IMR-90 (cell line): ENCODE data around the gene C20orf173. TPM values are rescaled to one million over a fixed set of nuclear protein-coding genes. Genes with fewer than 3 reads are reported as not detected.

ENCODE experiments used
- ATAC-seq: fragments of 200-7000 bp; cut with Tn5 transposase; 2 replicates; pipeline ENCODE4 v1.9.1; 2020; ENCODE audit warnings: low read depth, mild to moderate bottlenecking, moderate library complexity
- BruUV-seq: library from RNA; stranded (reverse); fragments of 400-500 nt; replicated peaks from 2 replicates; lab custom pipeline; 2021; lab: Mats Ljungman, UMichigan
- CTCF ChIA-PET: fragments of 300-600 bp; formaldehyde crosslinking; extraction: SDS; loops from one replicate; lab custom pipeline; 2021; ENCODE audit warnings: antibody characterized with exemption; lab: Yijun Ruan, JAX
- POLR2A ChIA-PET: fragments of 300-600 bp; sonication (Branson Sonifier 250); formaldehyde crosslinking; loops from one replicate; lab custom pipeline; 2022; ENCODE audit warnings: antibody characterized with exemption; ENCODE audit not compliant: unreplicated experiment; lab: Charles Lee
- DNase-seq: peaks from one replicate; pipeline ENCODE4 v3.0.0; 2013
- H2AFZ ChIP-seq: replicated peaks from 2 replicates; pipeline ENCODE3; 2013; ENCODE audit warnings: low read length, mild to moderate bottlenecking; ENCODE audit not compliant: poor library complexity
- H2AK5ac ChIP-seq: 2 replicates; pipeline ENCODE4 v1.6.1; 2013; ENCODE audit warnings: low read depth, low read length, inconsistent platforms
- H2AK9ac ChIP-seq: replicated peaks from 2 replicates; pipeline ENCODE3; 2013; ENCODE audit warnings: mild to moderate bottlenecking, low read depth, low read length, moderate library complexity; ENCODE audit not compliant: poor library complexity
- H2BK120ac ChIP-seq: 2 replicates; pipeline ENCODE4 v1.6.1; 2013; ENCODE audit warnings: low read depth, low read length, inconsistent platforms
- H2BK15ac ChIP-seq: 3 replicates; pipeline ENCODE4 v1.6.1; 2013; ENCODE audit warnings: low read depth, low read length, inconsistent platforms
- H2BK20ac ChIP-seq: 2 replicates; pipeline ENCODE4 v1.6.1; 2013; ENCODE audit warnings: low read depth, mild to moderate bottlenecking, inconsistent platforms, low read length, moderate library complexity
- H2BK5ac ChIP-seq: 2 replicates; pipeline ENCODE4 v1.6.1; 2013; ENCODE audit warnings: mild to moderate bottlenecking, low read depth, low read length, inconsistent platforms; ENCODE audit not compliant: poor library complexity, severe bottlenecking
- H3K14ac ChIP-seq: replicated peaks from 2 replicates; pipeline ENCODE4 v1.6.1; 2013; ENCODE audit warnings: low read depth, low read length, inconsistent platforms
- H3K18ac ChIP-seq: 2 replicates; pipeline ENCODE4 v1.6.1; 2013; ENCODE audit warnings: low read depth, low read length, control low read depth
- H3K23ac ChIP-seq: 2 replicates; pipeline ENCODE4 v1.6.1; 2013; ENCODE audit warnings: low read depth, low read length, inconsistent platforms
- H3K27ac ChIP-seq: 2 replicates; pipeline ENCODE4 v1.5.1; 2013; ENCODE audit warnings: mild to moderate bottlenecking, control low read depth, low read length; ENCODE audit not compliant: insufficient read depth
- H3K27me3 ChIP-seq: 2 replicates; pipeline ENCODE4 v1.6.1; 2013; ENCODE audit warnings: low read length; ENCODE audit not compliant: control insufficient read depth, insufficient read depth
- H3K36me3 ChIP-seq: 2 replicates; pipeline ENCODE4 v1.6.1; 2013; ENCODE audit warnings: low read length, mixed read lengths; ENCODE audit not compliant: control insufficient read depth, insufficient read depth
- H3K4ac ChIP-seq: 2 replicates; pipeline ENCODE4 v1.6.1; 2013; ENCODE audit warnings: low read depth, low read length, inconsistent platforms
- H3K4me1 ChIP-seq: 2 replicates; pipeline ENCODE4 v1.6.1; 2013; ENCODE audit warnings: low read length, mixed read lengths; ENCODE audit not compliant: control insufficient read depth, insufficient read depth
- H3K4me2 ChIP-seq: 2 replicates; pipeline ENCODE4 v1.6.1; 2013; ENCODE audit warnings: low read depth, mild to moderate bottlenecking, control low read depth, low read length, moderate library complexity
- H3K4me3 ChIP-seq: 2 replicates; pipeline ENCODE4 v1.5.1; 2013; ENCODE audit warnings: low read depth, mild to moderate bottlenecking, control low read depth, low read length, moderate library complexity; ENCODE audit not compliant: insufficient read depth
- H3K56ac ChIP-seq: 2 replicates; pipeline ENCODE4 v1.6.1; 2013; ENCODE audit warnings: low read length, inconsistent platforms; ENCODE audit not compliant: insufficient read depth; ENCODE audit errors: extremely low read depth
- H3K79me1 ChIP-seq, 2 experiments: 2 replicates each; pipeline ENCODE4 v1.6.1; 2013; ENCODE audit warnings: low read length in 2 of 2, inconsistent platforms in 1 of 2, low read depth in 1 of 2
- H3K9ac ChIP-seq: 2 replicates; pipeline ENCODE4 v1.6.1; 2013; ENCODE audit warnings: low read depth, low read length, control low read depth
- H3K9me1 ChIP-seq: 2 replicates; pipeline ENCODE4 v1.6.1; 2013; ENCODE audit warnings: low read length, inconsistent platforms; ENCODE audit not compliant: insufficient read depth
- H3K9me3 ChIP-seq: 2 replicates; pipeline ENCODE4 v1.6.1; 2013; ENCODE audit warnings: low read length; ENCODE audit not compliant: control insufficient read depth, insufficient read depth
- H4K20me1 ChIP-seq: 2 replicates; pipeline ENCODE4 v1.6.1; 2013; ENCODE audit warnings: low read length, inconsistent platforms; ENCODE audit not compliant: insufficient read depth
- H4K5ac ChIP-seq: 2 replicates; pipeline ENCODE4 v1.6.1; 2013; ENCODE audit warnings: mild to moderate bottlenecking, low read depth, low read length, control low read depth
- H4K8ac ChIP-seq, 2 experiments: 2 replicates each; pipeline ENCODE4 v1.6.1; 2013; ENCODE audit warnings: low read depth in 2 of 2, low read length in 2 of 2, control low read depth in 1 of 2, inconsistent platforms in 1 of 2
- H4K91ac ChIP-seq: 2 replicates; pipeline ENCODE4 v1.6.1; 2013; ENCODE audit warnings: low read depth, low read length, inconsistent platforms; ENCODE audit not compliant: insufficient read depth
- CTCF ChIP-seq: conservative IDR thresholded peaks from 2 replicates; pipeline ENCODE4 v1.5.1; 2012; ENCODE audit warnings: mild to moderate bottlenecking, low read depth, low read length, improper control_type of control experiment
- MAZ ChIP-seq: IDR thresholded peaks from 2 replicates; pipeline ENCODE4 v1.6.1; 2012; ENCODE audit warnings: low read depth, mild to moderate bottlenecking, low read length, improper control_type of control experiment, moderate library complexity, borderline replicate concordance
- RAD21 ChIP-seq: IDR thresholded peaks from 2 replicates; pipeline ENCODE4 v1.6.1; 2012; ENCODE audit warnings: low read length, improper control_type of control experiment
- RFX5 ChIP-seq: IDR thresholded peaks from 2 replicates; pipeline ENCODE4 v1.8.0; 2012; ENCODE audit warnings: low read depth, mild to moderate bottlenecking, low read length, moderate library complexity
- SMC3 ChIP-seq: fragments of 150-350 bp; IDR thresholded peaks from 2 replicates; pipeline ENCODE4 v1.6.1; 2016; ENCODE audit warnings: low read depth, mild to moderate bottlenecking, antibody characterized with exemption, low read length, moderate library complexity
- WGBS, 2 experiments: methylation state at CpG; one replicate each; pipeline versions ENCODE4 v1.1.5 to v1.1.7; 2013; ENCODE audit warnings: missing lambda C conversion rate in 2 of 2; ENCODE audit not compliant: insufficient read length in 1 of 2; ENCODE audit errors: extremely low coverage in 2 of 2; 5-methylcytosine and 5-hydroxymethylcytosine counted together
- dilution Hi-C: fragments of 300-500 bp; cut with HindIII; formaldehyde crosslinking; loops from one replicate; pipeline ENCODE4 v1.14.3; 2018; ENCODE audit warnings: low sequenced_read_pairs; ENCODE audit not compliant: unreplicated experiment
- in situ Hi-C: fragments of 300-500 bp; cut with MboI; formaldehyde crosslinking; loops from 3 replicates; pipeline ENCODE4 v1.14.3; 2019; ENCODE audit warnings: low sequenced_read_pairs, inconsistent platforms, mixed read lengths
- intact Hi-C: fragments of 100-400 bp; cut with micrococcal nuclease; formaldehyde crosslinking; loops from 2 replicates; pipeline ENCODE4 v1.10.0; 2022
- polyA plus RNA-seq, 3 experiments: library from polyadenylated mRNA; depleted of rRNA; stranded (reverse); fragments of >200 nt; gene quantifications; 2 replicates each; pipeline ENCODE4 v1.2.3, GENCODE V29; 2012; ENCODE audit warnings: low replicate concordance in 1 of 3
- total RNA-seq: library from RNA; depleted of rRNA; stranded (reverse); fragments of >200 nt; gene quantifications from 2 replicates; pipeline ENCODE4 v1.2.3, GENCODE V29; 2012

C20orf173 gene
- total and polyA plus RNA-seq, 2 of the 4 experiments (the other 2 are of a cell fraction): not detected

- Histone ChIP-seq H4K20me1 (peaks cover 33% of the 10 kb centered on the region), H3K56ac (no peak overlapping the region), H3K14ac (no peak overlapping the region), H4K91ac (no peak overlapping the region), H2BK20ac (no peak overlapping the region), H3K4me1 (peaks cover 11% of the 10 kb centered on the region), H3K9me3 (no peaks in the 10 kb centered on the region), H3K27me3 (no peaks in the 10 kb centered on the region), H2AK9ac (no peak overlapping the region), H3K4me3 (no peak overlapping the region), H3K79me1 (peaks cover 0 to 10% of the 10 kb centered on the region in 2 experiments; a peak in 1 of 4 replicates), H3K9me1 (peaks cover 18% of the 10 kb centered on the region), H2BK5ac (no peak overlapping the region), H3K4me2 (no peak overlapping the region), H2AFZ (no peak overlapping the region), H3K27ac (no peak overlapping the region), H4K5ac (no peak overlapping the region), H3K18ac (no peak overlapping the region), H2BK120ac (no peak overlapping the region), H3K36me3 (peaks cover 43% of the 10 kb centered on the region), H3K23ac (no peak overlapping the region), H2BK15ac (no peak overlapping the region), H3K9ac (no peak overlapping the region), H2AK5ac (no peak overlapping the region), H4K8ac (no peak overlapping the region), H3K4ac (no peak overlapping the region)
- in situ Hi-C loops: loop anchor here (25.0 kb wide), 1 partner anchor 400 kb away; no protein-coding TSS in a partner anchor
- 83% methylated on average over 1 of the region's 2 CpGs; no CpG with 5 or more reads in 1 of the 2 experiments for WGBS, 2 experiments
- POLR2A ChIA-PET: no interaction called here
- TF ChIP-seq CTCF (peak; percentile 62), MAZ (no peak), RAD21 (peak; percentile 71), SMC3 (peak; percentile 38), RFX5 (no peak)
- CTCF ChIA-PET: no interaction called here
- no TSS peak for BruUV-seq
- intact Hi-C loops: loop anchor here (2.0 to 10.0 kb wide), 3 partner anchors 103 to 187 kb away; partner anchors contain the start of genes CPNE1, NFS1, RBM12 and ROMO1
- dilution Hi-C loops: no loop called here
- DNase-seq (peak; percentile 47), ATAC-seq (peak; percentile 46)
Measured at GRCh38 chr20:35511814-35512420, 17.5 kb downstream of the C20orf173 start.
